ENCODE measurements around the gene VCAN.

VCAN gene

GRCh38 chr5:83568186-83568585 is 96.6 kb downstream of the VCAN start:
- TF ChIP-seq POLR2A (IDR thresholded peaks at IDR 0.05; ENCODE audit: extremely low read depth, insufficient read length) (no peak), CTCF (IDR thresholded peaks at IDR 0.05; ENCODE audit: low read depth, low read length) (no peak), MYC (IDR thresholded peaks at IDR 0.05; ENCODE audit: low read depth, low read length) (no peak)
- TF ChIP-seq, protein P1, sequence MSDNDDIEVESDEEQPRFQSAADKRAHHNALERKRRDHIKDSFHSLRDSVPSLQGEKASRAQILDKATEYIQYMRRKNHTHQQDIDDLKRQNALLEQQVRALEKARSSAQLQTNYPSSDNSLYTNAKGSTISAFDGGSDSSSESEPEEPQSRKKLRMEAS (IDR thresholded peaks at IDR 0.05; ENCODE audit: low read depth, low read length), result no peak
- H3K4me3 ChIP-seq (ENCODE audit: low read depth, low read length), result no peak overlapping the region
- no peak for DNase-seq (ENCODE audit: low read depth)

DNA sequence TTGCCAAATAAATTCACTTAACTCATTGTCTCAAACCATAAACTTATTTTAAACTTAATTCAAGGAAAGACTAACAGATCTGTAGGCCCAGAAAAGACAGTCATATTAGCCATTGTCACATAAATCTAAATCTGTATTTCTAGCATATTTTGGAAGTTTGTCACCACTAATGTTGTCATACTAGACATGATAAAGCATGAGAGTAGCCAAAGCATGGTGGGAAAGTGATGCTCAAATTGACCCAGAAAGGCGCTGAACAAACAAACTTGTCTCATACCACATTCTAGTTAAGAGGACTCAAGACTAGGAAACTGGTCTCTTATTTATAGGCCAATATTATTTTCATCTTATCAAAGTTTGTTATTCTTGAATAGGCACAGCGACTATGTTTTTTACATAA is 99.4 kb downstream of the VCAN start:
- no peak for TF ChIP-seq CTCF (IDR thresholded peaks at IDR 0.05; ENCODE audit: low read depth, low read length)
- TF ChIP-seq MYC (IDR thresholded peaks at IDR 0.05; ENCODE audit: low read depth, low read length), result no peak
- TF ChIP-seq, protein P1 (IDR thresholded peaks at IDR 0.05; ENCODE audit: low read depth, low read length), result no peak
- TF ChIP-seq POLR2A (IDR thresholded peaks at IDR 0.05; ENCODE audit: extremely low read depth, insufficient read length), result no peak
- no peak for DNase-seq (ENCODE audit: low read depth)
- H3K4me3 ChIP-seq (ENCODE audit: low read depth, low read length), result no peak overlapping the region

DNA sequence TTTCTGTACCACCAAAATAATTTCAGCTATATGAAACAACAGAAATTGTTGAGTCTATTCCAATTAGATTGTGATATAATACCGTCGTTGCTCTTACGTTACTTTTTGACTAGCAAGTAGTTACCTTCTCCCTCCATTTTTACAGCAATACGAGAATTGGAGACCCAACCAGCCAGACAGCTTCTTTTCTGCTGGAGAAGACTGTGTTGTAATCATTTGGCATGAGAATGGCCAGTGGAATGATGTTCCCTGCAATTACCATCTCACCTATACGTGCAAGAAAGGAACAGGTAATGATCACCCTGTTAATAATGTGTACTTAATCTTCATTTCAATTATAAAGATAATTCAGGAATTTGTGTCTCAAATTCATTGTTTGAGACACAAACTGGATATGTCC is 100.7 kb downstream of the VCAN start:
- no peak for DNase-seq (ENCODE audit: low read depth)
- TF ChIP-seq CTCF (IDR thresholded peaks at IDR 0.05; ENCODE audit: low read depth, low read length) (no peak), MYC (IDR thresholded peaks at IDR 0.05; ENCODE audit: low read depth, low read length) (no peak), POLR2A (IDR thresholded peaks at IDR 0.05; ENCODE audit: extremely low read depth, insufficient read length) (no peak)
- TF ChIP-seq, protein P1 (IDR thresholded peaks at IDR 0.05; ENCODE audit: low read depth, low read length), result no peak
- H3K4me3 ChIP-seq (ENCODE audit: low read depth, low read length), result no peak overlapping the region

DNA sequence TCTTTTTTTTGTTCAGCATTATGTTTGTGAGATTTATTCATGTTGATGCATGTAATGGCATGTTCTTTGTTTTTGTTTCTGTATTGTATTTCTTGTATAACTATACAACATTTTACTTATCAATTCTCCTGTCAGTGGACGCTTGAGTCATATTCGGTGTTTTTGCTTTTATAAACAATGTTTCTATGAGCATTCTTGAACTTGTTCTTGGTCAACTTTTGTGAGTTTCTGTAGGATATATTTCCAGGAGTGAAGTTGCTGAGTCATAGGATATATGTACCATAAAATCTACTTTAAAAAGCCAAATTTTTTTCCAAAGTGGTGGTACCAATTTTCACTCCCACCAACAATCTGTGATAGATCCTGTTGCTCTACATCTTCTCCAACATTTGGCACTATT is 104.8 kb downstream of the VCAN start:
- no peak for DNase-seq (ENCODE audit: low read depth)
- TF ChIP-seq POLR2A (IDR thresholded peaks at IDR 0.05; ENCODE audit: extremely low read depth, insufficient read length), result no peak
- TF ChIP-seq, protein P1 (IDR thresholded peaks at IDR 0.05; ENCODE audit: low read depth, low read length), result no peak
- no peak overlapping the region for H3K4me3 ChIP-seq (ENCODE audit: low read depth, low read length)

- TF ChIP-seq, protein P1 (IDR thresholded peaks at IDR 0.05; ENCODE audit: low read depth, low read length), result no peak
- no peak for TF ChIP-seq POLR2A (IDR thresholded peaks at IDR 0.05; ENCODE audit: extremely low read depth, insufficient read length)
- no peak for TF ChIP-seq CTCF (IDR thresholded peaks at IDR 0.05; ENCODE audit: low read depth, low read length)
- no peak for TF ChIP-seq MYC (IDR thresholded peaks at IDR 0.05; ENCODE audit: low read depth, low read length)
- no peak overlapping the region for H3K4me3 ChIP-seq (ENCODE audit: low read depth, low read length)
- no peak for DNase-seq (ENCODE audit: low read depth)
Measured at GRCh38 chr5:83577036-83577636, 105.6 kb downstream of the VCAN start.

- H3K4me3 ChIP-seq (ENCODE audit: low read depth, low read length), result no peak overlapping the region
- DNase-seq (ENCODE audit: low read depth), result no peak
- TF ChIP-seq CTCF (IDR thresholded peaks at IDR 0.05; ENCODE audit: low read depth, low read length), result no peak
- TF ChIP-seq, protein P1 (IDR thresholded peaks at IDR 0.05; ENCODE audit: low read depth, low read length), result no peak
- no peak for TF ChIP-seq POLR2A (IDR thresholded peaks at IDR 0.05; ENCODE audit: extremely low read depth, insufficient read length)
- TF ChIP-seq MYC (IDR thresholded peaks at IDR 0.05; ENCODE audit: low read depth, low read length), result no peak
Measured at GRCh38 chr5:83583859-83584258, 112.3 kb downstream of the VCAN start.

Measured in NB4 (cell line).